GM20431 (cell line): Measurements from ENCODE around the gene FBXO31.
"Not testable (repeated sequence)": the region's sequence is repeated elsewhere in the genome, so short reads cannot be mapped to it uniquely, and the experiment has no call there.

Experiments used
- in situ Hi-C: fragments of 300-500 bp; cut with MseI, MboI; formaldehyde crosslinking; loops from one replicate; pipeline ENCODE4 v1.15.0; 2020; ENCODE audit warnings: low sequenced_read_pairs; ENCODE audit not compliant: unreplicated experiment

Gene FBXO31

GRCh38 chr16:87389245-87389644, 5.7 kb upstream of the FBXO31 start:
- in situ Hi-C loops: no loop called here

- in situ Hi-C loops: no loop called here
Measured at GRCh38 chr16:87388818-87389134, 5.2 kb upstream of the FBXO31 start.

- in situ Hi-C loops: no loop called here
Measured at GRCh38 chr16:87387942-87388817, 4.6 kb upstream of the FBXO31 start.

- in situ Hi-C loops: not testable (repeated sequence)
Measured at GRCh38 chr16:87384875-87385167, 1.2 kb upstream of the FBXO31 start.

GRCh38 chr16:87384162-87384874, 742 bp upstream of the FBXO31 start:
- in situ Hi-C loops: no loop called here

GRCh38 chr16:87382023-87382785, 1.4 kb downstream of the FBXO31 start:
- in situ Hi-C loops: no loop called here

- in situ Hi-C loops: no loop called here
Measured at GRCh38 chr16:87380881-87381280, 2.7 kb downstream of the FBXO31 start.

- in situ Hi-C loops: no loop called here
Measured at GRCh38 chr16:87380403-87380802, 3.2 kb downstream of the FBXO31 start.

GRCh38 chr16:87379312-87379752, 4.2 kb downstream of the FBXO31 start:
- in situ Hi-C loops: not testable (repeated sequence)

GRCh38 chr16:87376660-87377059, 6.9 kb downstream of the FBXO31 start:
- in situ Hi-C loops: no loop called here

- in situ Hi-C loops: no loop called here
Measured at GRCh38 chr16:87375426-87376135, 8.0 kb downstream of the FBXO31 start.

GRCh38 chr16:87374313-87374712, 9.3 kb downstream of the FBXO31 start:
- in situ Hi-C loops: no loop called here

GRCh38 chr16:87372305-87372704, 11.3 kb downstream of the FBXO31 start:
- in situ Hi-C loops: no loop called here

GRCh38 chr16:87371261-87371866, 12.2 kb downstream of the FBXO31 start:
- in situ Hi-C loops: no loop called here

GRCh38 chr16:87369796-87370719, 13.5 kb downstream of the FBXO31 start:
- in situ Hi-C loops: no loop called here

GRCh38 chr16:87369117-87369765, 14.3 kb downstream of the FBXO31 start:
- in situ Hi-C loops: no loop called here

- in situ Hi-C loops: no loop called here
Measured at GRCh38 chr16:87368029-87368770, 15.4 kb downstream of the FBXO31 start.

- in situ Hi-C loops: no loop called here
Measured at GRCh38 chr16:87367529-87367928, 16.0 kb downstream of the FBXO31 start.
